Rectal smooth muscle tissue (tissue), 1 donor: ENCODE results near the gene NUP188.
"Not testable (repeated sequence)": the region's sequence is repeated elsewhere in the genome, so short reads cannot be mapped to it uniquely, and the experiment has no call there.

ENCODE experiments used
- H3K27ac ChIP-seq: one replicate; pipeline ENCODE4 v1.7.0; 2013; ENCODE audit warnings: low read depth, low read length, inconsistent platforms
- H3K27me3 ChIP-seq: one replicate; pipeline ENCODE4 v1.7.0; 2013; ENCODE audit warnings: low read length; ENCODE audit not compliant: control insufficient read depth, insufficient read depth
- H3K36me3 ChIP-seq: one replicate; pipeline ENCODE4 v1.7.0; 2013; ENCODE audit warnings: low read length; ENCODE audit not compliant: control insufficient read depth, insufficient read depth
- H3K4me1 ChIP-seq: one replicate; pipeline ENCODE4 v1.7.0; 2013; ENCODE audit warnings: low read length; ENCODE audit not compliant: control insufficient read depth, insufficient read depth
- H3K4me3 ChIP-seq: one replicate; pipeline ENCODE4 v1.7.0; 2013; ENCODE audit warnings: low read length
- H3K9ac ChIP-seq: one replicate; pipeline ENCODE4 v1.7.0; 2013; ENCODE audit warnings: low read length

NUP188 gene

GRCh38 chr9:128940946-128941755 lies 6.3 kb upstream of the NUP188 start:
- Histone ChIP-seq H3K27me3 (no peaks in the 10 kb centered on the region), H3K9ac (no peak overlapping the region), H3K27ac (no peak overlapping the region), H3K4me1 (peaks cover 2% of the 10 kb centered on the region), H3K4me3 (no peak overlapping the region), H3K36me3 (peaks cover 2% of the 10 kb centered on the region)

GRCh38 chr9:128943832-128944620 lies 3.5 kb upstream of the NUP188 start:
- no peak overlapping the region for H3K9ac ChIP-seq
- no peaks in the 10 kb centered on the region for H3K27me3 ChIP-seq
- no peak overlapping the region for H3K27ac ChIP-seq
- H3K4me3 ChIP-seq: no peak overlapping the region
- peaks cover 2% of the 10 kb centered on the region for H3K36me3 ChIP-seq
- H3K4me1 ChIP-seq: peaks cover 9% of the 10 kb centered on the region

GRCh38 chr9:128944966-128945365 lies 2.5 kb upstream of the NUP188 start:
- not testable (repeated sequence) for H3K4me1 ChIP-seq, H3K27ac ChIP-seq, H3K36me3 ChIP-seq, H3K4me3 ChIP-seq, H3K9ac ChIP-seq, H3K27me3 ChIP-seq

- no peak overlapping the region for H3K27ac ChIP-seq
Observed at GRCh38 chr9:128945798-128946501, 1.5 kb upstream of the NUP188 start.

DNA sequence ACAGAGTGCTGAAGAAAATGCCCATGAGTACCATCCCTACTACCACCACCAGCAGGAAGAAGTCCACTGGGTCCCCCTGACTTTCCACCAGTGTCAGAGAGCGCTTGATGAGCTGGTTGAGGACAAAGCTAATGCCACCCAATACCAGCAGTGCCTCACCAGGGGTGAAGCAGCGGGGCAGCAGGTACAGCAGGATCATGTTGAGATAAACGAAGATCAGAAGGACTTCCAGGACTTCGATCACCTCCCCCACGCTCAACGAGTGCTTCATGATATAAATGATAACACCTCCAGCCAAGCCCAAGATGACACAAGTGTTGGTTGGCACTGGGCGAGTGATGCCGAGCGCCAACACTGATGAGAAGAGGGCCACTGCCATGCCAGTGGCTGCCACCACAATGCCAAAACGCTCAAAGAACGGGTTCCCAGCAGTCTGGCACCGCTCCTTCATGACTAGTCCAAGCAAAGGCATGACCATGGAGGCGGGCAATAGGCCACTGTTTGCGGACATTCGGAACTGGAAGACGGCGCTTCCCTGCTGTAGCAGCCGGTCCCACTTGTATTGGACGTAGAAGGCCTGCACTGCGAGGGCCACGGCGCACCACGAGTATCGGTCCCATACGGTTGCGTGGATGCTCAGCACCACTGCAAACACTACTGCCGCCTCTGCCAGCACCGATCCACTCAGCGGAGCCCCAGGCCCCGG lies 775 bp upstream of the NUP188 start:
- peak overlapping the region; percentile 59 for H3K9ac ChIP-seq
- H3K36me3 ChIP-seq: peaks cover 2% of the 10 kb centered on the region
- H3K4me1 ChIP-seq: peaks cover 7% of the 10 kb centered on the region
- no peaks in the 10 kb centered on the region for H3K27me3 ChIP-seq
- peak overlapping the region; percentile 94 for H3K27ac ChIP-seq
- H3K4me3 ChIP-seq: peak overlapping the region; percentile 95

More at GRCh38 chr9:128945798-128946501, 1.5 kb upstream of the NUP188 start:
- no peak overlapping the region for H3K9ac ChIP-seq
- no peaks in the 10 kb centered on the region for H3K27me3 ChIP-seq
- H3K4me3 ChIP-seq: no peak overlapping the region
- H3K36me3 ChIP-seq: peaks cover 2% of the 10 kb centered on the region
- H3K4me1 ChIP-seq: peaks cover 7% of the 10 kb centered on the region

GRCh38 chr9:128947277-128947526 lies 297 bp upstream of the NUP188 start:
- peak overlapping the region; percentile 59 for H3K9ac ChIP-seq
- peak overlapping the region; percentile 94 for H3K27ac ChIP-seq
- peaks cover 2% of the 10 kb centered on the region for H3K36me3 ChIP-seq
- H3K27me3 ChIP-seq: no peaks in the 10 kb centered on the region
- peak overlapping the region; percentile 95 for H3K4me3 ChIP-seq
- H3K4me1 ChIP-seq: peaks cover 7% of the 10 kb centered on the region

DNA sequence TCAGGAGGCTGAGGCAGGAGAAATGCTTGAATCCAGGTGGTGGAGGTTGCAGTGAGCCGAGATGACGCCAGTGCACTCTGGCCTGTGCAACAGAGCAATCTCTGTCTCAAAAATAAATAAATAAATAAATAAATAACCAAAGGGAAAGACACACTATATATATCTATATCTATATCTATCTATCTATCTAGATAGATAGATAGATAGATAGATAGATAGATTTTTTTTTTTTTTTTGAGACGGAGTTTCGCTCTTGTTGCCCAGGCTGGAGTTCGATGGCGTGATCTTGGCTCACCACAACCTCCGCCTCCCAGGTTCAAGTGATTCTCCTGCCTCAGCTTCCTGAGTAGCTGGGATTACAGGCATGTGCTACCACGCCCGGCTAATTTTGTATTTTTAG lies 13.9 kb downstream of the NUP188 start:
- H3K36me3 ChIP-seq: peaks cover 11% of the 10 kb centered on the region
- H3K4me3 ChIP-seq, H3K9ac ChIP-seq, H3K27ac ChIP-seq, H3K27me3 ChIP-seq, H3K4me1 ChIP-seq: not testable (repeated sequence)

- Histone ChIP-seq H3K36me3 (peaks cover 22% of the 10 kb centered on the region), H3K4me1 (no peaks in the 10 kb centered on the region), H3K9ac (no peak overlapping the region), H3K27me3 (no peaks in the 10 kb centered on the region), H3K4me3 (no peak overlapping the region), H3K27ac (no peak overlapping the region)
Observed at GRCh38 chr9:128969491-128969890, 22.0 kb downstream of the NUP188 start.

- peaks cover 24% of the 10 kb centered on the region for H3K36me3 ChIP-seq
- no peaks in the 10 kb centered on the region for H3K27me3 ChIP-seq
- H3K4me1 ChIP-seq: no peaks in the 10 kb centered on the region
- H3K9ac ChIP-seq: no peak overlapping the region
- H3K4me3 ChIP-seq: no peak overlapping the region
- H3K27ac ChIP-seq: no peak overlapping the region
Observed at GRCh38 chr9:128972956-128973355, 25.5 kb downstream of the NUP188 start.

GRCh38 chr9:128979111-128979510 lies 31.6 kb downstream of the NUP188 start:
- H3K27ac ChIP-seq: no peak overlapping the region
- peaks cover 22% of the 10 kb centered on the region for H3K36me3 ChIP-seq
- no peaks in the 10 kb centered on the region for H3K27me3 ChIP-seq
- H3K4me1 ChIP-seq: no peaks in the 10 kb centered on the region
- H3K9ac ChIP-seq: no peak overlapping the region
- H3K4me3 ChIP-seq: no peak overlapping the region

GRCh38 chr9:128983536-128983935 lies 36.0 kb downstream of the NUP188 start:
- H3K4me3 ChIP-seq: no peak overlapping the region
- H3K4me1 ChIP-seq: no peaks in the 10 kb centered on the region
- H3K9ac ChIP-seq: no peak overlapping the region
- H3K27me3 ChIP-seq: no peaks in the 10 kb centered on the region
- H3K27ac ChIP-seq: no peak overlapping the region
- peaks cover 25% of the 10 kb centered on the region for H3K36me3 ChIP-seq

- H3K4me3 ChIP-seq: no peak overlapping the region
- H3K9ac ChIP-seq: no peak overlapping the region
- H3K36me3 ChIP-seq: peaks cover 20% of the 10 kb centered on the region
- no peak overlapping the region for H3K27ac ChIP-seq
- no peaks in the 10 kb centered on the region for H3K27me3 ChIP-seq
- no peaks in the 10 kb centered on the region for H3K4me1 ChIP-seq
Observed at GRCh38 chr9:128986671-128987070, 39.2 kb downstream of the NUP188 start.
